ENCODE measurements around the gene ARID4B.

GRCh38 chr1:235227414-235227813, 100.6 kb downstream of the ARID4B start:
- no peak for TF ChIP-seq POLR2AphosphoS5 (IDR thresholded peaks at IDR 0.05; ENCODE audit: low read depth, low read length)
- no peak for TF ChIP-seq TAF1 (IDR thresholded peaks at IDR 0.05; ENCODE audit: borderline replicate concordance, low read depth, low read length)
- TF ChIP-seq POLR2A (IDR thresholded peaks at IDR 0.05; ENCODE audit: low read depth, low read length) = no peak
